Esophagus muscularis mucosa (tissue), 3 donors: ENCODE results near the gene PEPD.

Source experiments
- POLR2A ChIP-seq: fragments of 450-650 bp; IDR thresholded peaks from one replicate; pipeline ENCODE4 v1.6.1; 2017; ENCODE audit warnings: antibody characterized with exemption, moderate library complexity, mild to moderate bottlenecking, low read depth
- POLR2AphosphoS5 ChIP-seq, 2 donors: sonication (generic); formaldehyde crosslinking; IDR thresholded peaks; one replicate each; pipeline ENCODE4 v1.6.1; 2017; ENCODE audit warnings: antibody characterized with exemption in 2 of 2
- TF ChIP-seq, protein P1 (sequence below), 3 experiments: fragments of 200-600 bp in 2 of 3; fragments of 450-650 bp in 1 of 3; sonication (generic) in 2 of 3; IDR thresholded peaks; one replicate each; pipeline ENCODE4 v1.5.1; 2017 to 2019; ENCODE audit warnings: antibody characterized with exemption in 3 of 3, mild to moderate bottlenecking in 2 of 3, moderate library complexity in 1 of 3

- TF ChIP-seq, protein P1, sequence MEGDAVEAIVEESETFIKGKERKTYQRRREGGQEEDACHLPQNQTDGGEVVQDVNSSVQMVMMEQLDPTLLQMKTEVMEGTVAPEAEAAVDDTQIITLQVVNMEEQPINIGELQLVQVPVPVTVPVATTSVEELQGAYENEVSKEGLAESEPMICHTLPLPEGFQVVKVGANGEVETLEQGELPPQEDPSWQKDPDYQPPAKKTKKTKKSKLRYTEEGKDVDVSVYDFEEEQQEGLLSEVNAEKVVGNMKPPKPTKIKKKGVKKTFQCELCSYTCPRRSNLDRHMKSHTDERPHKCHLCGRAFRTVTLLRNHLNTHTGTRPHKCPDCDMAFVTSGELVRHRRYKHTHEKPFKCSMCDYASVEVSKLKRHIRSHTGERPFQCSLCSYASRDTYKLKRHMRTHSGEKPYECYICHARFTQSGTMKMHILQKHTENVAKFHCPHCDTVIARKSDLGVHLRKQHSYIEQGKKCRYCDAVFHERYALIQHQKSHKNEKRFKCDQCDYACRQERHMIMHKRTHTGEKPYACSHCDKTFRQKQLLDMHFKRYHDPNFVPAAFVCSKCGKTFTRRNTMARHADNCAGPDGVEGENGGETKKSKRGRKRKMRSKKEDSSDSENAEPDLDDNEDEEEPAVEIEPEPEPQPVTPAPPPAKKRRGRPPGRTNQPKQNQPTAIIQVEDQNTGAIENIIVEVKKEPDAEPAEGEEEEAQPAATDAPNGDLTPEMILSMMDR (IDR thresholded peaks at IDR 0.05): no peak
- no peak for TF ChIP-seq POLR2AphosphoS5 (IDR thresholded peaks at IDR 0.05)
- no peak for TF ChIP-seq POLR2A
Observed at GRCh38 chr19:33366897-33367296, 154.7 kb downstream of the PEPD start.
